Measurements from ENCODE around the gene INSIG1. TPM values are rescaled to one million over a fixed set of nuclear protein-coding genes. Genes with fewer than 3 reads are reported as not detected.

The INSIG1 gene
- total RNA-seq, 4 donors from 2014 or later = 24.7 to 77.6 (median 64.6) TPM

DNA sequence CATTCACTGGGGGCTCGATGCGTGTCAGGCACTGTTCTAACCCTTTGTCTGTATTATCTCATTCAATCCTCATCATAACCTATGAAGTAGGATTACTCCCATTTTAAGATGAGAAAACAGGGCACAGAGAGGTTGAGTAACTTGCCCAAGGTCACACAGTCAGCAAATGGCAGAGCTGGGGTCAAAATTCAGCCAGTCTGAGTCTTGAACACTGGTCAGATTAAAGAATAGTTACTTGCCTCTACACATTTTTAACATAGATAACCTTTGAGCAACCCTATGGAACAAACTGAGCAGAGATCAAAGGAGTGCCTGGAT is 27.2 kb downstream of the INSIG1 start:
- Histone ChIP-seq H3K4me1 (no peaks in the 10 kb centered on the region), H3K4me3 (no peak overlapping the region), H3K27me3 (peaks cover 0 to 78% (median 1%) of the 10 kb centered on the region in 4 donors), H3K36me3 (no peaks in the 10 kb centered on the region), H3K27ac (no peak overlapping the region), H3K9me3 (peaks cover 0 to 4% (median 0%) of the 10 kb centered on the region in 3 donors)
- WGBS, 2 donors = 50 to 100% methylated on average over 2 of the region's 2 CpGs
- DNase-seq = no peak
- intact Hi-C loops (cut with DNase I) = no loop called here
- TF ChIP-seq, protein P1, sequence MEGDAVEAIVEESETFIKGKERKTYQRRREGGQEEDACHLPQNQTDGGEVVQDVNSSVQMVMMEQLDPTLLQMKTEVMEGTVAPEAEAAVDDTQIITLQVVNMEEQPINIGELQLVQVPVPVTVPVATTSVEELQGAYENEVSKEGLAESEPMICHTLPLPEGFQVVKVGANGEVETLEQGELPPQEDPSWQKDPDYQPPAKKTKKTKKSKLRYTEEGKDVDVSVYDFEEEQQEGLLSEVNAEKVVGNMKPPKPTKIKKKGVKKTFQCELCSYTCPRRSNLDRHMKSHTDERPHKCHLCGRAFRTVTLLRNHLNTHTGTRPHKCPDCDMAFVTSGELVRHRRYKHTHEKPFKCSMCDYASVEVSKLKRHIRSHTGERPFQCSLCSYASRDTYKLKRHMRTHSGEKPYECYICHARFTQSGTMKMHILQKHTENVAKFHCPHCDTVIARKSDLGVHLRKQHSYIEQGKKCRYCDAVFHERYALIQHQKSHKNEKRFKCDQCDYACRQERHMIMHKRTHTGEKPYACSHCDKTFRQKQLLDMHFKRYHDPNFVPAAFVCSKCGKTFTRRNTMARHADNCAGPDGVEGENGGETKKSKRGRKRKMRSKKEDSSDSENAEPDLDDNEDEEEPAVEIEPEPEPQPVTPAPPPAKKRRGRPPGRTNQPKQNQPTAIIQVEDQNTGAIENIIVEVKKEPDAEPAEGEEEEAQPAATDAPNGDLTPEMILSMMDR (IDR thresholded peaks at IDR 0.05) = no peak

- H3K27me3 ChIP-seq = peaks cover 0 to 74% (median 1%) of the 10 kb centered on the region in 4 donors
These were observed 28.7 kb downstream of the INSIG1 start for GRCh38 chr7:155326385-155326784.

DNA sequence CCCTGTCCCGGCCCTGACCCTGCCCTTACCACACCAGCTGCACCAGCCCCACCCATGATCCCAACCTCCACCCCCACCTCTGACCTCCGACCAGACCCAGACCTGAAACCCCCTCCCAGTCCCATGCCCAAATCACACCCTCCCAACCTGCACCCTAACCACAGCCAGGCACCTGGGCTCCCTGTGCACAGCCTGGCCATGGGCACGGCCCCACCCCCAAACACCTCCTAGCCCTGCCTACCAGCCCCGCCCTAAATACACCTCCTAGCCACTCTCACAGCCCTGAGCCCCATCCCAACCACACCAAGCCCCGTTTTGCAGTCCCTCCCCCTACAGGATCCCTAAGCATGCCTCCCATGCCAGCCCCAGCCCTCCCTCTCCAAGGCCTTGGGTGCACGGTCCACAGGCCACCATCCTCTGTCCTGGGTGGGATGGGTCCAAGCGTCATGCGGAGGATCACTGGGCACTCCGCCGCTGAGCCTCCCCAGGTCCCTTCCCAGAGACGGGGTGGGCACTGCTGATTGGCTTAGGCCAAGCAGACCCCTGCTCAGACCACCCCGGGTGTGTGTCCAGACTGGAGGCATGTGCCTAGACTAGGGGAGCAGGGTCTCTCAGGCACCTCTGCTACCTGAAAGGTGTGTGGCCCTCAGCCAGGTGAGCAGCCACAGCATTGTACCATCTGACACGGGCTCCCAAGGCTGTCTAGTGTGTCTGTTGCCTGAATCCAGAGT is 30.1 kb downstream of the INSIG1 start:
- TF ChIP-seq, protein P1 (IDR thresholded peaks at IDR 0.05) = no peak
- TF ChIP-seq POLR2A (IDR thresholded peaks at IDR 0.05) = no peak
- Histone ChIP-seq H3K9me3 (peaks cover 0 to 4% (median 0%) of the 10 kb centered on the region in 3 donors), H3K27me3 (peaks cover 0 to 74% (median 0%) of the 10 kb centered on the region in 4 donors), H3K4me1 (no peaks in the 10 kb centered on the region), H3K4me3 (no peak overlapping the region), H3K36me3 (no peaks in the 10 kb centered on the region), H3K27ac (no peak overlapping the region)
- no peak for DNase-seq
- 57 to 69% methylated on average over 5 of the region's 13 CpGs for WGBS, 2 donors
- intact Hi-C loops (cut with DNase I) = no loop called here

More at GRCh38 chr7:155326385-155326784, 28.7 kb downstream of the INSIG1 start:
- H3K27ac ChIP-seq = no peak overlapping the region
- DNase-seq = no peak
- no peaks in the 10 kb centered on the region for H3K4me1 ChIP-seq
- TF ChIP-seq, protein P1 (IDR thresholded peaks at IDR 0.05) = no peak
- TF ChIP-seq POLR2A (IDR thresholded peaks at IDR 0.05) = no peak
- H3K36me3 ChIP-seq = no peaks in the 10 kb centered on the region
- WGBS, 2 donors = 56 to 62% methylated on average over 8 of the region's 9 CpGs
- peaks cover 0 to 4% (median 0%) of the 10 kb centered on the region in 3 donors for H3K9me3 ChIP-seq
- intact Hi-C loops (cut with DNase I) = no loop called here
- no peak overlapping the region for H3K4me3 ChIP-seq

- no peak for TF ChIP-seq POLR2A (IDR thresholded peaks at IDR 0.05)
- TF ChIP-seq, protein P1 (IDR thresholded peaks at IDR 0.05) = no peak
- no peak overlapping the region for H3K27ac ChIP-seq
- no peak for DNase-seq
- H3K9me3 ChIP-seq = no peaks in the 10 kb centered on the region
- intact Hi-C loops (cut with DNase I) = no loop called here
- WGBS, 2 donors = no CpG with 5 or more reads among the region's 5 CpGs
- H3K27me3 ChIP-seq = peaks cover 0 to 73% (median 0%) of the 10 kb centered on the region in 4 donors
- no peaks in the 10 kb centered on the region for H3K4me1 ChIP-seq
- no peaks in the 10 kb centered on the region for H3K36me3 ChIP-seq
- H3K4me3 ChIP-seq = no peak overlapping the region
These were observed 31.5 kb downstream of the INSIG1 start for GRCh38 chr7:155329225-155329624.

DNA sequence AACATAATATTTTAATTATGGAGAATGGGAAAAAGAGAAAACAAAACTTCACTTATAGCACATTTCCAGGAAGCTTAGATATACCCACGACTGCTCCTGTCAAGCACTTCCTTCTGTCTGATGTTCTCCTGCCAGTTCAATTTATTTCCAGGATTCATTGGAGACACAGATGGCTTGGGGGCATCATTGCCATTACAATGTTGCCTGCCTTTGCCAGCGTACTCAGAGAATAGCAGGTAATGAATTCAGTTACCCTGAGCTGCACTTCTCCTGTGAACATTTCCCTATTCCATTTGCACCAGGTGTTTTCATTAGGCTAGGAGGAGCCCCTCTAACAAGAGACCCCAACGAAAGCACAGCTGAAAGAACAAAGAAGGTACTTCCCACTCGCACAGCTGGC is 33.7 kb downstream of the INSIG1 start:
- no peaks in the 10 kb centered on the region for H3K4me1 ChIP-seq
- H3K9me3 ChIP-seq = no peaks in the 10 kb centered on the region
- TF ChIP-seq, protein P1 (IDR thresholded peaks at IDR 0.05) = no peak
- no peak for TF ChIP-seq POLR2A (IDR thresholded peaks at IDR 0.05)
- H3K27me3 ChIP-seq = peaks cover 0 to 65% (median 0%) of the 10 kb centered on the region in 4 donors
- intact Hi-C loops (cut with DNase I) = no loop called here
- no peak for DNase-seq
- 53 to 57% methylated on average over 3 to 4 of the region's 4 CpGs for WGBS, 2 donors
- no peak overlapping the region for H3K4me3 ChIP-seq
- no peaks in the 10 kb centered on the region for H3K36me3 ChIP-seq
- H3K27ac ChIP-seq = no peak overlapping the region

Data from esophagus squamous epithelium (tissue), 5 donors.